Lower leg skin (tissue), 4 donors: ENCODE data around the gene PLXNA2. TPM values are rescaled to one million over a fixed set of nuclear protein-coding genes. Genes with fewer than 3 reads are reported as not detected.

ENCODE experiments used
- DNase-seq, 2 donors: peaks; one replicate each; pipeline ENCODE4 v3.0.0-alpha.2; 2019; ENCODE audit warnings: low spot score in 2 of 2
- H3K4me3 ChIP-seq: fragments of 200-600 bp; sonication (generic); 2 replicates; pipeline ENCODE4 v1.5.1; 2017; ENCODE audit warnings: mild to moderate bottlenecking, low read depth; ENCODE audit not compliant: poor library complexity, severe bottlenecking
- CTCF ChIP-seq, 3 donors: fragments of 450-650 bp; IDR thresholded peaks; one replicate each; pipeline ENCODE4 v1.5.1; 2016; ENCODE audit warnings: antibody characterized with exemption in 3 of 3, mild to moderate bottlenecking in 3 of 3, moderate library complexity in 2 of 3
- POLR2A ChIP-seq, 2 donors: fragments of 450-650 bp; IDR thresholded peaks; one replicate each; pipeline ENCODE4 v1.6.1; 2016 to 2017; ENCODE audit warnings: antibody characterized with exemption in 2 of 2, mild to moderate bottlenecking in 1 of 2, moderate library complexity in 1 of 2
- WGBS, 2 donors: methylation state at CpG; one replicate each; pipeline ENCODE4 v1.1.5; 2018; 5-methylcytosine and 5-hydroxymethylcytosine counted together
- intact Hi-C: fragments of 100-400 bp; cut with DNase I; formaldehyde crosslinking; loops from one replicate; pipeline ENCODE4 v1.15.0; 2023; ENCODE audit warnings: low total_unique reads
- total RNA-seq, 4 donors: library from RNA; depleted of rRNA; stranded (reverse); fragments of >200 nt; gene quantifications; one replicate each; pipeline ENCODE4 v1.1.0, GENCODE V29; 2016

PLXNA2 gene
- total RNA-seq, 4 donors from 2014 or later: 27.4 to 44.2 (median 36.9) TPM

DNA sequence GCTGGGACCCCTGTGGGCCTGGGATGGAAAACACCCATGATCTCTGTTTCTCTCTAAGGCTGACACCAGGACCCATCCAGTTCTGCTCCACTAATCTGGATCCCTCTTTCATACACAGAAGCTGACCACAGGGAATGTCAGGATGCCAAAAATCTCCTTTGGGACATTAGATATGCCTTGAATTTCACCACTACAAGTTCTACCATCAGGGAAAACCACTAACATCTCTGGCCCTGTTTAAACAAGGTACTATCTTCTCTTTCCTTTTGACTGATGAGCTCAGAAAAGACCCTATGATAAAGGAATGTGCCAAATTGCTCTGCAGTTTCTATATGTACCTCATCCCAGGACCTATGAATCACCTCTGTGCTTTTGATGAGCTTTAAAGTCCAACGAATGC lies 10.2 kb upstream of the PLXNA2 start:
- H3K4me3 ChIP-seq: no peak overlapping the region
- WGBS, 2 donors: 77 to 84% methylated on average over 1 of the region's 1 CpG
- TF ChIP-seq CTCF (IDR thresholded peaks at IDR 0.05) (no peak), POLR2A (IDR thresholded peaks at IDR 0.05) (no peak)
- DNase-seq: no peak
- intact Hi-C loops: no loop called here

GRCh38 chr1:208252836-208253576 lies 8.8 kb upstream of the PLXNA2 start:
- no peak for TF ChIP-seq POLR2A (IDR thresholded peaks at IDR 0.05)
- TF ChIP-seq CTCF (IDR thresholded peaks at IDR 0.05): no peak
- DNase-seq: no peak
- 79 to 81% methylated on average over 7 of the region's 7 CpGs for WGBS, 2 donors
- no peak overlapping the region for H3K4me3 ChIP-seq
- intact Hi-C loops: no loop called here

DNA sequence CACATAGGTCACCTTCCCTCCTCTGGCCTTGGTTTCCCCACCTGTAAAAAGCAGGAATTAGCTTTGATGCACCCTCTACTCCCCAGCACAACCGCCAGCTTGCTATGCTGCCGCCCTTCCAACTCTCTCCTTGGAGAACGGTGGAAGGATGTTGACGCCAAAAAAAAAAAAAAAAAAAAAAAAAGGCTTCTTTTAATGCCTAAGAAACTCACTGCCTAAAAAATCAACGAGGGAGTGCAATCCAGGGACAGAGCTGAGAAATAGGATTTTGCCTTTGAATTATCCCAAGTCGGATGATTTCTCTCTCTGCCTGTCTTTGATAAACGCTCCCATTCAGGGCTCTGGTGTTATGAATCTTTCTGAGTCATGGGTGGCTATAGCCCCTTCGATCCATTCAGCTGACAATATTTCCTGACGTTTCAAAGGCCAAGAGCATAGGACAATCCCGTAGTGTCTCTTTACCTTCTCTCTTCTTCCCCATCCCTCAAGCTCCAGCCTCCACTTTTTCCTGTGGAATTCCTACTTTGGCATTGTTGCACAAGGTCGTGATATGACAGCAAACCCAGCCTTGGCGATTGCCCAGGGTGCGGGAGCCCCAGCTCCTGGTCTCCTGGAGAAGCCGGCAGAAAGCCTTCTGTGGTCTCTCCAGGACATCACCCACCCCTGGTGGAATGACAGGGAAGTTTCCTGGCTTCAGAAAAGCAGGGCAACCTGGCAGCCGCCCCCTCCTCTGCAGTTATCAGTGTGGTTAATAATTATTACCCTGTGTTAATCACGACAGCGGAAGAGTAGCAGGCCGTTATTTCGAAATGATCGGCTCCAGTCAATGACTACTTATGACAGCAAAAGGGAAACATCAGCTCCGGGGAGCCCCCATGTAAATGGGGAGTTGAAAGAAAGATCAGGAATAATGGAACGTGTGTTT lies 8.0 kb upstream of the PLXNA2 start:
- WGBS, 2 donors: 57 to 62% methylated on average over 22 of the region's 22 CpGs
- no peak for DNase-seq
- no peak for TF ChIP-seq CTCF (IDR thresholded peaks at IDR 0.05)
- TF ChIP-seq POLR2A (IDR thresholded peaks at IDR 0.05): no peak
- no peak overlapping the region for H3K4me3 ChIP-seq
- intact Hi-C loops: no loop called here

- no peak overlapping the region for H3K4me3 ChIP-seq
- DNase-seq: no peak
- TF ChIP-seq CTCF (IDR thresholded peaks at IDR 0.05): no peak
- no peak for TF ChIP-seq POLR2A (IDR thresholded peaks at IDR 0.05)
- 56 to 72% methylated on average over 5 of the region's 5 CpGs for WGBS, 2 donors
- intact Hi-C loops: no loop called here
Measured at GRCh38 chr1:208251015-208251414, 6.8 kb upstream of the PLXNA2 start.

DNA sequence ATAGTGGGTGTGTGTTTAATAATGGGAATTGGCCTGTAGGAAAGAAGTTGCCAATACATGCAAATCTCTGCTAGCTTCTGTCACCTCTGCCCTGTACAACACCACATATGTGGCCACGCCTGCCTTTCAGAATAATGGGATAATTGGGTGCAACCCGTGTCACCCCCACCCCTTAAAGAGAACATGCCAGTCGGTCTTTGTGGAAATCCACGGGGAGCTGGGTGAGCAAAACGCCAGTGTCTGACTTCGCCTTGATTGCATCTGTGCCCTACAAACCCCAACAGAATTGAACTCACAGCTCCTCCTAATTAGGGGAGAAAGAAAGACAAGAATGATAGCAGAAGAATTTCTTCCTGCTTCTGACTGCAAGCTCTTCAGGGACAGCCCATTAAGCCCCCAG lies 6.4 kb upstream of the PLXNA2 start:
- intact Hi-C loops: no loop called here
- WGBS, 2 donors: 58 to 67% methylated on average over 6 of the region's 6 CpGs

More for the DNA sequence above, 6.4 kb upstream of the PLXNA2 start:
- TF ChIP-seq POLR2A (IDR thresholded peaks at IDR 0.05): no peak
- no peak for TF ChIP-seq CTCF (IDR thresholded peaks at IDR 0.05)
- DNase-seq: no peak
- no peak overlapping the region for H3K4me3 ChIP-seq
